Forelimb muscle (tissue), 1 donor: ENCODE data around the gene SKAP1. TPM values are rescaled to one million over a fixed set of nuclear protein-coding genes. Genes with fewer than 3 reads are reported as not detected.
"Not testable (repeated sequence)": the region's sequence is repeated elsewhere in the genome, so short reads cannot be mapped to it uniquely, and the experiment has no call there.

Source experiments
- DNase-seq: peaks from one replicate; pipeline ENCODE4 v3.0.0-alpha.2; 2013; ENCODE audit warnings: low read depth
- polyA plus RNA-seq: library from polyadenylated mRNA; unstranded; fragments of 120-200 nt; gene quantifications from one replicate; pipeline ENCODE4 v1.2.1, GENCODE V29; 2013; ENCODE audit not compliant: insufficient read length

SKAP1 gene
- polyA plus RNA-seq, 1 donor, result 0.30 TPM

- DNase-seq, result no peak
Observed at GRCh38 chr17:48413613-48414405, 16.2 kb downstream of the SKAP1 start.

GRCh38 chr17:48412841-48413240 lies 17.2 kb downstream of the SKAP1 start:
- no peak for DNase-seq

GRCh38 chr17:48410821-48411220 lies 19.2 kb downstream of the SKAP1 start:
- DNase-seq, result not testable (repeated sequence)

GRCh38 chr17:48409607-48410006 lies 20.4 kb downstream of the SKAP1 start:
- no peak for DNase-seq

GRCh38 chr17:48406936-48407567 lies 23.0 kb downstream of the SKAP1 start:
- DNase-seq, result no peak

GRCh38 chr17:48394821-48395220 lies 35.2 kb downstream of the SKAP1 start:
- no peak for DNase-seq

- DNase-seq, result no peak
Observed at GRCh38 chr17:48393283-48393682, 36.7 kb downstream of the SKAP1 start.

GRCh38 chr17:48392857-48393256 lies 37.2 kb downstream of the SKAP1 start:
- DNase-seq, result no peak

GRCh38 chr17:48391444-48391843 lies 38.6 kb downstream of the SKAP1 start:
- DNase-seq, result no peak

GRCh38 chr17:48389903-48390302 lies 40.1 kb downstream of the SKAP1 start:
- DNase-seq, result no peak

- DNase-seq, result no peak
Observed at GRCh38 chr17:48388955-48389743, 40.9 kb downstream of the SKAP1 start.

- no peak for DNase-seq
Observed at GRCh38 chr17:48386826-48387225, 43.2 kb downstream of the SKAP1 start.

- DNase-seq, result no peak
Observed at GRCh38 chr17:48385319-48385718, 44.7 kb downstream of the SKAP1 start.

GRCh38 chr17:48384164-48384563 lies 45.9 kb downstream of the SKAP1 start:
- DNase-seq, result no peak

- no peak for DNase-seq
Observed at GRCh38 chr17:48382989-48383388, 47.0 kb downstream of the SKAP1 start.

- no peak for DNase-seq
Observed at GRCh38 chr17:48378708-48379392, 51.2 kb downstream of the SKAP1 start.

GRCh38 chr17:48378238-48378637 lies 51.8 kb downstream of the SKAP1 start:
- DNase-seq, result no peak

- DNase-seq, result no peak
Observed at GRCh38 chr17:48376682-48377325, 53.2 kb downstream of the SKAP1 start.

- DNase-seq, result no peak
Observed at GRCh38 chr17:48375356-48375755, 54.7 kb downstream of the SKAP1 start.

GRCh38 chr17:48374650-48375230 lies 55.3 kb downstream of the SKAP1 start:
- DNase-seq, result no peak

GRCh38 chr17:48373883-48374282 lies 56.1 kb downstream of the SKAP1 start:
- DNase-seq, result no peak
